Lung (tissue), 12 donors: ENCODE results near the gene KRTAP10-3. TPM values are rescaled to one million over a fixed set of nuclear protein-coding genes. Genes with fewer than 3 reads are reported as not detected.

Source experiments
- ATAC-seq: fragments of 200-7000 bp; cut with Tn5 transposase; one replicate; pipeline ENCODE4 v1.9.1; 2020; ENCODE audit warnings: moderate number of reproducible peaks; ENCODE audit not compliant: insufficient read depth, low FRiP score
- DNase-seq, 3 donors: peaks; one replicate each; pipeline ENCODE4 v3.0.0-alpha.2; 2013 to 2017
- H3K27ac ChIP-seq, 2 donors: one replicate each; pipeline ENCODE4 v1.5.1; 2013; ENCODE audit warnings: mild to moderate bottlenecking in 2 of 2, moderate library complexity in 2 of 2, control low read depth in 1 of 2, inconsistent platforms in 1 of 2, low read depth in 1 of 2, low read length in 1 of 2
- H3K27me3 ChIP-seq, 3 donors: one replicate each; pipeline ENCODE4 v1.5.1; 2013; ENCODE audit warnings: low read length in 2 of 3; ENCODE audit not compliant: control insufficient read depth in 3 of 3, insufficient read depth in 3 of 3
- H3K36me3 ChIP-seq, 4 donors: one replicate each; pipeline ENCODE4 v1.5.1; 2013; ENCODE audit warnings: low read length in 4 of 4, mild to moderate bottlenecking in 1 of 4, moderate library complexity in 1 of 4; ENCODE audit not compliant: control insufficient read depth in 4 of 4, insufficient read depth in 4 of 4
- H3K4me1 ChIP-seq, 5 donors: one replicate each; pipeline ENCODE4 v1.5.1; 2013; ENCODE audit warnings: low read length in 5 of 5, mild to moderate bottlenecking in 2 of 5, moderate library complexity in 1 of 5; ENCODE audit not compliant: control insufficient read depth in 5 of 5, insufficient read depth in 5 of 5
- H3K4me3 ChIP-seq: one replicate; pipeline ENCODE4 v1.5.1; 2013; ENCODE audit warnings: mild to moderate bottlenecking, control low read depth, moderate library complexity
- H3K9ac ChIP-seq, 2 donors: one replicate each; pipeline ENCODE4 v1.5.1; 2013; ENCODE audit warnings: low read length in 2 of 2, control low read depth in 1 of 2; ENCODE audit not compliant: insufficient read depth in 1 of 2
- H3K9me3 ChIP-seq, 4 donors: one replicate each; pipeline ENCODE4 v1.5.1; 2013; ENCODE audit warnings: low read length in 3 of 4, mild to moderate bottlenecking in 1 of 4, moderate library complexity in 1 of 4; ENCODE audit not compliant: control insufficient read depth in 4 of 4, insufficient read depth in 3 of 4
- CTCF ChIP-seq: IDR thresholded peaks from 2 replicates; pipeline ENCODE4 v1.5.1; 2012; ENCODE audit warnings: mild to moderate bottlenecking; ENCODE audit errors: control extremely low read depth, extremely low read depth
- WGBS, 2 donors: extraction: QIAGEN DNeasy Blood & Tissue Kit; methylation state at CpG; one replicate each; pipeline ENCODE4 v1.1.7; 2013; 5-methylcytosine and 5-hydroxymethylcytosine counted together
- polyA plus RNA-seq, 2 donors: library from polyadenylated mRNA; stranded (reverse); fragments of 200-250 nt; gene quantifications; one replicate each; pipeline ENCODE4 v1.2.1, GENCODE V29; 2013
- total RNA-seq, 2 donors: library from RNA; depleted of rRNA in 1 of 2; stranded (reverse); fragments of >200 nt in 1 of 2; gene quantifications; one replicate each; pipeline ENCODE4 v1.2.1, GENCODE V29; 2014 to 2021
- donor health status: control.
- donor health status: control.
- donor health status: Bipolar disorder and iron deficiency.
- donor health status: healthy.
- donor health status: DM: yes; HTN: yes; CAD: no.

Gene KRTAP10-3
- total and polyA plus RNA-seq, 4 donors = not detected

DNA sequence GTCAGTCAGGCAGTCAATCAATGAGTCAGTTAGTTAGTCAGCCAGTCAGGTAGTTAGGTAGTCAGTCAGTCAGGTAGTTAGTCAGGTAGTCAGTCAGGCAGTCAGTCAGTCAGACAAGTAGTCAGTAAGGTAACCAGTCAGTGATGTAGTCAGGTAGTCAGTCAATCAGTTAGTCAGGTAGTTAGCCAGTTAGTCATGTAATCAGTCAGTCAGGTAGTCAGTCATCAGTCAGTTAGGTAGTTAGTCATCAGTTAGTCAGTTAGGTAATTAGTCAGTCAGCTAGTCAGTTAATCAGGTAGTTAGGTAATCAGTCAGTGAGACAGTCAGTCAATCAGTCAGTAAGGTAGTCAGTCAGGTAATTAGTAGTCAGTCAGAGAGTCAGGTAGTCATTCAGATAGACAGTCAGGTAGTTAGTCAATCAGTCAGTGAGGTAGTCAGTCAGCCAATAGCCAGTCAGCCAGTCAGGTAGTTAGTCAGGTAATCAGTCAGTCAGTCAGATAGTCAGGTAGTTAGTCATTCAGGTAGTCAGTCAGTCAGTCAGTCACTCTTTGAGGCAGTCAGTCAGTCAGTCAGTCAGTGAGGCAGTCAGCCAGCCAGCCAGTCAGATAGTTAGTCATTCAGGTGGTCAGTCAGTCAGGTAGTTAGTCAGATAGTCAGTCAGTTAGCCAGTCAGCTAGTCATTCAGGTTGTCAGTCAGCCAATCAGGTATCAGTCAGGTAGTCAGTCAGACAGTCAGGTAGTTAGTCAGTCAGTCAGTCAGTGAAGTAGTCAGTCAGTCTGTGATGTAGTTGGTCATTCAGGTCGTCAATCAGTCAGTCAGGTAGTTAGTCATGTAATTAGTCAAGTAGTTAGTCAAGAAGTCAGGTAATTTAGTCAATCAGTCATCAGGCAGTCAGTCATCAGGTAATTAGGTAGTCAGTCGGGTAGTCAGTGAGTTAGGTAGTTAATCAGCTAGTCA, 33.9 kb downstream of the KRTAP10-3 start:
- Histone ChIP-seq H3K27me3 (no peaks in the 10 kb centered on the region), H3K27ac (no peak overlapping the region)

DNA sequence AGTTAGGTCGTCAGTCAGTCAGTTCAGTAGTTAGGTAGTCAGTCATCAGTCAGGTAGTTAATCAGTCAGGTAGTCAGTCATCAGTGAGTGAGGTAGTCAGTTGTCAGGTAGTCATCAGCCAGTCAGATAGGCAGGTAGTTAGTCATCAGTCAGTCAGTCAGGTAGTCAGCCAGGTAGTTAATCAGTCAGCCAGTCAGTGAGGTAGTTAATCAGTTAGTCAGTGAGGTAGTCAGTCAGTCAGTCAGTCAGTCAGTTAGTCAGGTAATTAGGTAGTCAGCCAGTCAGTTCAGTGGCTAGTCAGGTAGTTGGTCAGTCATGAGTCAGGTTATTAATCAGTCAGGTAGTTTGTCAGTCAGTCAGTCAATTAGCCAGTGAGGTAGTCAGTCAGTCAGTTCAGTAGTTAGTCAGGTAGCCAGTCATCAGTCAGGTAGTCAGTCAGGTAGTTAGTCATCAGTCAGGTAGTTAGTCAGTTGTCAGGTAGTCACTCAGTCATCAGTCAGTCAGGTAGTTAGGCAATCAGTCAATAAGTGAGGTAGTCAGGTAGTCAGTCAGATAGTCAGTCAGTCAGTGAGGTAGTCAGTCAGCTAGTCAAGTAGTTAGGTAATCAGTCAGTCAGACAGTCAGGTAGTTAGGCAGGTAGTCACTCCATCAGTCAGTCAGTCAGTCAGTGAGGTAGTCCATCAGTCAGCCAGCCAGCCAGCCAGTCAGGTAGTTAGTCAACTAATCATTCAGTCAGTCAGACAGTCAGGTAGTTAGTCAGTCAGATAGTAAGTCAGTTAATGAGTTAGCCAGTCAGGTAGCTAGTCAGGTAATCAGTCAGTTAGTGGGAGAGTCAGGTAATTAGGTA, 34.8 kb downstream of the KRTAP10-3 start:
- H3K9ac ChIP-seq = no peak overlapping the region
- DNase-seq (no peak), ATAC-seq (no peak)
- WGBS, 2 donors = 74 to 86% methylated on average over 1 of the region's 1 CpG
- H3K27me3 ChIP-seq = no peaks in the 10 kb centered on the region
- no peak for TF ChIP-seq CTCF
- no peaks in the 10 kb centered on the region for H3K36me3 ChIP-seq
- H3K4me1 ChIP-seq = no peaks in the 10 kb centered on the region
- no peak overlapping the region for H3K4me3 ChIP-seq
- H3K9me3 ChIP-seq = no peaks in the 10 kb centered on the region
- no peak overlapping the region for H3K27ac ChIP-seq

More for the DNA sequence above, 33.9 kb downstream of the KRTAP10-3 start:
- 81 to 86% methylated on average over 2 of the region's 2 CpGs for WGBS, 2 donors
- DNase-seq = no peak
- no peak for ATAC-seq
- no peaks in the 10 kb centered on the region for H3K4me1 ChIP-seq
- H3K36me3 ChIP-seq = no peaks in the 10 kb centered on the region
- no peak overlapping the region for H3K9ac ChIP-seq
- TF ChIP-seq CTCF = no peak
- H3K4me3 ChIP-seq = no peak overlapping the region
- no peaks in the 10 kb centered on the region for H3K9me3 ChIP-seq

GRCh38 chr21:44522753-44523204, 35.8 kb downstream of the KRTAP10-3 start:
- no peaks in the 10 kb centered on the region for H3K4me1 ChIP-seq
- H3K36me3 ChIP-seq = no peaks in the 10 kb centered on the region
- WGBS, 2 donors = 75 to 79% methylated on average over 1 of the region's 1 CpG
- no peak overlapping the region for H3K27ac ChIP-seq
- H3K9ac ChIP-seq = no peak overlapping the region
- TF ChIP-seq CTCF = no peak
- ATAC-seq (no peak), DNase-seq (no peak)
- no peak overlapping the region for H3K4me3 ChIP-seq
- no peaks in the 10 kb centered on the region for H3K27me3 ChIP-seq
- no peaks in the 10 kb centered on the region for H3K9me3 ChIP-seq
